SK-N-SH (cell line): ENCODE measurements around the gene KIRREL1. TPM values are rescaled to one million over a fixed set of nuclear protein-coding genes. Genes with fewer than 3 reads are reported as not detected.

Experiments
- CTCF ChIA-PET: fragments of 300-600, 350-600 bp; formaldehyde crosslinking; extraction: SDS; loops from one replicate; lab custom pipeline; 2021; lab: Yijun Ruan, JAX
- POLR2A ChIA-PET: fragments of 350-600 bp; sonication (Branson Sonifier 250); formaldehyde crosslinking; extraction: SDS; loops from one replicate; lab custom pipeline; 2020; ENCODE audit warnings: antibody characterized with exemption, inconsistent platforms; lab: Yijun Ruan, JAX
- DNase-seq: peaks from one replicate; pipeline ENCODE4 v3.0.0; 2012
- H2AFZ ChIP-seq: fragments of 200-600 bp; sonication (generic); 2 replicates; pipeline ENCODE4 v1.8.1; 2016; ENCODE audit warnings: antibody characterized with exemption, mild to moderate bottlenecking, low read depth
- H3F3A ChIP-seq: fragments of 200-600 bp; sonication (generic); replicated peaks from 2 replicates; pipeline ENCODE3; 2016; ENCODE audit warnings: antibody characterized with exemption, mild to moderate bottlenecking; ENCODE audit not compliant: insufficient read depth
- H3K27ac ChIP-seq, 2 experiments: fragments of 200-500 bp in 1 of 2; fragments of 200-600 bp in 1 of 2; sonication (Bioruptor generic) in 1 of 2; sonication (generic), shearing (Covaris generic) in 1 of 2; 2 replicates each; pipeline versions ENCODE4 v1.5.1 to v1.6.1; 2014 to 2016; ENCODE audit warnings: low read depth in 2 of 2, inconsistent platforms in 1 of 2, low read length in 1 of 2, mild to moderate bottlenecking in 1 of 2, mixed read lengths in 1 of 2
- H3K27me3 ChIP-seq: fragments of 200-600 bp; sonication (generic), shearing (Covaris generic); 2 replicates; pipeline ENCODE4 v1.6.1; 2016; ENCODE audit warnings: mixed run types; ENCODE audit not compliant: insufficient read depth
- H3K36me3 ChIP-seq, 2 experiments: fragments of 200-500 bp in 1 of 2; fragments of 200-600 bp in 1 of 2; sonication (Bioruptor generic) in 1 of 2; sonication (generic) in 1 of 2; replicated peaks in 1 of 2; 2 replicates each; pipeline versions ENCODE3 to v1.5.1; 2014 to 2016; ENCODE audit warnings: low read length in 1 of 2, mild to moderate bottlenecking in 1 of 2; ENCODE audit not compliant: insufficient read depth in 2 of 2, control insufficient read depth in 1 of 2
- H3K4me1 ChIP-seq, 2 experiments: fragments of 200-500 bp in 1 of 2; fragments of 200-600 bp in 1 of 2; sonication (Bioruptor generic) in 1 of 2; sonication (generic), shearing (Covaris generic) in 1 of 2; 2 replicates each; pipeline versions ENCODE4 v1.5.1 to v1.6.1; 2014 to 2016; ENCODE audit warnings: low read depth in 1 of 2, low read length in 1 of 2, mixed run types in 1 of 2; ENCODE audit not compliant: insufficient read depth in 2 of 2, control insufficient read depth in 1 of 2
- H3K4me2 ChIP-seq: fragments of 200-600 bp; sonication (generic), shearing (Covaris generic); 2 replicates; pipeline ENCODE4 v1.6.1; 2017; ENCODE audit warnings: mixed run types
- H3K4me3 ChIP-seq, 2 experiments: fragments of 200-500 bp in 1 of 2; fragments of 200-600 bp in 1 of 2; sonication (Bioruptor generic) in 1 of 2; sonication (generic), shearing (Covaris generic) in 1 of 2; 2 replicates each; pipeline versions ENCODE4 v1.5.1 to v1.8.1; 2014 to 2016; ENCODE audit warnings: low read depth in 2 of 2, inconsistent platforms in 1 of 2, low read length in 1 of 2, mild to moderate bottlenecking in 1 of 2, mixed read lengths in 1 of 2, moderate library complexity in 1 of 2
- H3K79me2 ChIP-seq: fragments of 200-600 bp; sonication (generic); 2 replicates; pipeline ENCODE4 v1.8.1; 2017; ENCODE audit warnings: mild to moderate bottlenecking; ENCODE audit not compliant: insufficient read depth
- H3K9ac ChIP-seq: fragments of 200-600 bp; sonication (generic); 2 replicates; pipeline ENCODE4 v1.6.1; 2017; ENCODE audit warnings: mixed run types
- H3K9me2 ChIP-seq: fragments of 200-600 bp; sonication (generic); 2 replicates; pipeline ENCODE4 v1.6.1; 2017; ENCODE audit warnings: mixed run types
- H3K9me3 ChIP-seq: fragments of 200-600 bp; sonication (generic); 2 replicates; pipeline ENCODE4 v1.6.1; 2017; ENCODE audit warnings: mixed run types, mild to moderate bottlenecking, moderate library complexity
- H4K20me1 ChIP-seq: fragments of 200-600 bp; sonication (generic); 2 replicates; pipeline ENCODE4 v1.6.1; 2017; ENCODE audit warnings: mild to moderate bottlenecking, mixed run types; ENCODE audit not compliant: insufficient read depth
- ELF1 ChIP-seq: IDR thresholded peaks from 2 replicates; pipeline ENCODE4 v1.4.0; 2012
- EP300 ChIP-seq, 2 experiments: IDR thresholded peaks; 2 replicates each; pipeline versions ENCODE4 v1.4.0 to v1.6.1; 2012; ENCODE audit warnings: borderline replicate concordance in 1 of 2, low read depth in 1 of 2, low read length in 1 of 2
- FOXM1 ChIP-seq: IDR thresholded peaks from 2 replicates; pipeline ENCODE4 v1.4.0; 2012; ENCODE audit warnings: low read depth, mild to moderate bottlenecking
- GABPA ChIP-seq: IDR thresholded peaks from 2 replicates; pipeline ENCODE4 v1.4.0; 2012; ENCODE audit warnings: low read depth, mild to moderate bottlenecking
- GATA2 ChIP-seq: sonication (generic); formaldehyde crosslinking; IDR thresholded peaks from 2 replicates; pipeline ENCODE4 v1.5.0; 2020; ENCODE audit warnings: mild to moderate bottlenecking, missing genetic modification reagents
- JUND ChIP-seq: IDR thresholded peaks from 2 replicates; pipeline ENCODE4 v1.4.0; 2012
- MXI1 ChIP-seq: IDR thresholded peaks from 2 replicates; pipeline ENCODE4 v1.6.1; 2012; ENCODE audit warnings: mild to moderate bottlenecking, low read depth, low read length, improper control_type of control experiment
- NFIC ChIP-seq: IDR thresholded peaks from 2 replicates; pipeline ENCODE4 v1.4.0; 2012; ENCODE audit warnings: borderline replicate concordance
- POLR2AphosphoS5 ChIP-seq: IDR thresholded peaks from 2 replicates; pipeline ENCODE4 v1.6.1; 2012; ENCODE audit warnings: low read depth, low read length
- RAD21 ChIP-seq: IDR thresholded peaks from 2 replicates; pipeline ENCODE4 v1.6.1; 2012; ENCODE audit warnings: mild to moderate bottlenecking, low read length
- RCOR1 ChIP-seq: fragments of 150-350 bp; IDR thresholded peaks from 2 replicates; pipeline ENCODE4 v1.6.1; 2017; ENCODE audit warnings: antibody characterized with exemption, low read length
- SIN3A ChIP-seq: IDR thresholded peaks from 2 replicates; pipeline ENCODE4 v1.6.1; 2012; ENCODE audit warnings: low read depth, mild to moderate bottlenecking, low read length, moderate library complexity, borderline replicate concordance
- SMC3 ChIP-seq: IDR thresholded peaks from 2 replicates; pipeline ENCODE4 v1.6.1; 2012; ENCODE audit warnings: low read depth, low read length, improper control_type of control experiment
- TAF1 ChIP-seq: IDR thresholded peaks from 2 replicates; pipeline ENCODE4 v1.6.1; 2012; ENCODE audit warnings: low read depth, mild to moderate bottlenecking, low read length, moderate library complexity, borderline replicate concordance
- TCF12 ChIP-seq: IDR thresholded peaks from 2 replicates; pipeline ENCODE4 v1.4.0; 2012
- TEAD4 ChIP-seq: IDR thresholded peaks from 2 replicates; pipeline ENCODE4 v1.4.0; 2012; ENCODE audit warnings: mild to moderate bottlenecking, borderline replicate concordance; ENCODE audit not compliant: insufficient read depth
- USF1 ChIP-seq: IDR thresholded peaks from 2 replicates; pipeline ENCODE4 v1.4.0; 2012; ENCODE audit warnings: low read depth, borderline replicate concordance
- YY1 ChIP-seq: IDR thresholded peaks from 2 replicates; pipeline ENCODE4 v1.4.0; 2012; ENCODE audit warnings: low read depth, mild to moderate bottlenecking
- WGBS: methylation state at CpG from one replicate; pipeline ENCODE4 v1.1.6; 2017; ENCODE audit warnings: low lambda C conversion rate; 5-methylcytosine and 5-hydroxymethylcytosine counted together
- polyA plus RNA-seq, 3 experiments: library from polyadenylated mRNA; depleted of rRNA; stranded (reverse); fragments of >200 nt; gene quantifications; 2 replicates each; pipeline ENCODE4 v1.2.3, GENCODE V29; 2012
- TF ChIP-seq, protein P1 (sequence below): IDR thresholded peaks from 2 replicates; pipeline ENCODE4 v1.6.1; 2012; ENCODE audit warnings: mild to moderate bottlenecking, low read depth, low read length, moderate library complexity
- TF ChIP-seq, protein P2 (sequence below): fragments of 150-350 bp; IDR thresholded peaks from 2 replicates; pipeline ENCODE4 v1.6.1; 2017; ENCODE audit warnings: antibody characterized with exemption, low read length, low read depth, borderline replicate concordance

Gene KIRREL1
- polyA plus RNA-seq, 1 of the 3 experiments (the other 2 are of a cell fraction) = 47.8 TPM

GRCh38 chr1:158122833-158123388 is 129.5 kb downstream of the KIRREL1 start:
- Histone ChIP-seq H4K20me1 (no peaks in the 10 kb centered on the region), H2AFZ (no peak overlapping the region), H3K4me3 (no peak overlapping the region), H3K9me3 (no peaks in the 10 kb centered on the region), H3K27me3 (peaks cover 10% of the 10 kb centered on the region; the same call in 1 of the 2 replicates), H3K9me2 (no peaks in the 10 kb centered on the region), H3K79me2 (no peaks in the 10 kb centered on the region), H3K4me1 (peaks cover 0 to 30% of the 10 kb centered on the region in 2 experiments; a peak in 1 of 4 replicates), H3K27ac (no peak overlapping the region), H3K4me2 (no peak overlapping the region), H3K9ac (no peak overlapping the region), H3F3A (no peaks in the 10 kb centered on the region), H3K36me3 (no peaks in the 10 kb centered on the region)
- no peak for DNase-seq
- ChIA-PET CTCF (interaction anchor here (0.9 to 3.4 kb wide), 6 partner anchors 35 to 192 kb away, joined by 3 to 32 read pairs (median 13); no protein-coding TSS in a partner anchor), POLR2A (no interaction called here)
- WGBS = 9% methylated on average over 2 of the region's 2 CpGs
- no peak for TF ChIP-seq NFIC
- TF ChIP-seq RCOR1 = no peak
- TF ChIP-seq SIN3A = no peak
- no peak for TF ChIP-seq TEAD4
- no peak for TF ChIP-seq GABPA
- no peak for TF ChIP-seq TCF12
- no peak for TF ChIP-seq POLR2AphosphoS5
- TF ChIP-seq EP300 (IDR thresholded peaks at IDR 0.05; ENCODE audit: borderline replicate concordance in 1 of 2, low read depth in 1 of 2, low read length in 1 of 2) = no peak
- no peak for TF ChIP-seq FOXM1
- no peak for TF ChIP-seq ELF1
- no peak for TF ChIP-seq SMC3
- TF ChIP-seq YY1 = no peak
- TF ChIP-seq JUND = no peak
- no peak for TF ChIP-seq TAF1
- no peak for TF ChIP-seq USF1
- TF ChIP-seq, protein P1, sequence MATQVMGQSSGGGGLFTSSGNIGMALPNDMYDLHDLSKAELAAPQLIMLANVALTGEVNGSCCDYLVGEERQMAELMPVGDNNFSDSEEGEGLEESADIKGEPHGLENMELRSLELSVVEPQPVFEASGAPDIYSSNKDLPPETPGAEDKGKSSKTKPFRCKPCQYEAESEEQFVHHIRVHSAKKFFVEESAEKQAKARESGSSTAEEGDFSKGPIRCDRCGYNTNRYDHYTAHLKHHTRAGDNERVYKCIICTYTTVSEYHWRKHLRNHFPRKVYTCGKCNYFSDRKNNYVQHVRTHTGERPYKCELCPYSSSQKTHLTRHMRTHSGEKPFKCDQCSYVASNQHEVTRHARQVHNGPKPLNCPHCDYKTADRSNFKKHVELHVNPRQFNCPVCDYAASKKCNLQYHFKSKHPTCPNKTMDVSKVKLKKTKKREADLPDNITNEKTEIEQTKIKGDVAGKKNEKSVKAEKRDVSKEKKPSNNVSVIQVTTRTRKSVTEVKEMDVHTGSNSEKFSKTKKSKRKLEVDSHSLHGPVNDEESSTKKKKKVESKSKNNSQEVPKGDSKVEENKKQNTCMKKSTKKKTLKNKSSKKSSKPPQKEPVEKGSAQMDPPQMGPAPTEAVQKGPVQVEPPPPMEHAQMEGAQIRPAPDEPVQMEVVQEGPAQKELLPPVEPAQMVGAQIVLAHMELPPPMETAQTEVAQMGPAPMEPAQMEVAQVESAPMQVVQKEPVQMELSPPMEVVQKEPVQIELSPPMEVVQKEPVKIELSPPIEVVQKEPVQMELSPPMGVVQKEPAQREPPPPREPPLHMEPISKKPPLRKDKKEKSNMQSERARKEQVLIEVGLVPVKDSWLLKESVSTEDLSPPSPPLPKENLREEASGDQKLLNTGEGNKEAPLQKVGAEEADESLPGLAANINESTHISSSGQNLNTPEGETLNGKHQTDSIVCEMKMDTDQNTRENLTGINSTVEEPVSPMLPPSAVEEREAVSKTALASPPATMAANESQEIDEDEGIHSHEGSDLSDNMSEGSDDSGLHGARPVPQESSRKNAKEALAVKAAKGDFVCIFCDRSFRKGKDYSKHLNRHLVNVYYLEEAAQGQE = no peak
- TF ChIP-seq GATA2 (CRISPR knock-in tag) = no peak
- no peak for TF ChIP-seq MXI1
- no peak for TF ChIP-seq RAD21
- TF ChIP-seq, protein P2, sequence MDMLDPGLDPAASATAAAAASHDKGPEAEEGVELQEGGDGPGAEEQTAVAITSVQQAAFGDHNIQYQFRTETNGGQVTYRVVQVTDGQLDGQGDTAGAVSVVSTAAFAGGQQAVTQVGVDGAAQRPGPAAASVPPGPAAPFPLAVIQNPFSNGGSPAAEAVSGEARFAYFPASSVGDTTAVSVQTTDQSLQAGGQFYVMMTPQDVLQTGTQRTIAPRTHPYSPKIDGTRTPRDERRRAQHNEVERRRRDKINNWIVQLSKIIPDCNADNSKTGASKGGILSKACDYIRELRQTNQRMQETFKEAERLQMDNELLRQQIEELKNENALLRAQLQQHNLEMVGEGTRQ = no peak
